ENCODE results near the gene TMEM138. TPM values are rescaled to one million over a fixed set of nuclear protein-coding genes. Genes with fewer than 3 reads are reported as not detected.

TMEM138 gene
- total RNA-seq, 1 donor from 2014 or later, result 19.9 TPM

GRCh38 chr11:61342207-61342803 lies 19.9 kb upstream of the TMEM138 start:
- DNase-seq (ENCODE audit: extremely low spot score in 2 of 2), result no peak
- Histone ChIP-seq H3K27ac (no peak overlapping the region), H3K27me3 (no peaks in the 10 kb centered on the region), H3K36me3 (no peaks in the 10 kb centered on the region), H3K4me3 (no peak overlapping the region), H3K9me3 (no peaks in the 10 kb centered on the region), H3K4me1 (peaks cover 5% of the 10 kb centered on the region)
- TF ChIP-seq POLR2AphosphoS5 (IDR thresholded peaks at IDR 0.05; ENCODE audit: insufficient read depth in 1 of 2, low read depth in 1 of 2), result no peak
- TF ChIP-seq CTCF (IDR thresholded peaks at IDR 0.05), result no peak
- no peak for TF ChIP-seq POLR2A (IDR thresholded peaks at IDR 0.05)
- intact Hi-C loops (cut with DNase I), result no loop called here

GRCh38 chr11:61343792-61344745 lies 18.1 kb upstream of the TMEM138 start:
- no peaks in the 10 kb centered on the region for H3K27me3 ChIP-seq
- H3K4me3 ChIP-seq, result no peak overlapping the region
- peaks cover 0 to 6% of the 10 kb centered on the region in 2 donors for H3K36me3 ChIP-seq
- DNase-seq (ENCODE audit: extremely low spot score in 2 of 2), result no peak
- peaks cover 5% of the 10 kb centered on the region for H3K4me1 ChIP-seq
- no peaks in the 10 kb centered on the region for H3K9me3 ChIP-seq
- no peak for TF ChIP-seq POLR2AphosphoS5 (IDR thresholded peaks at IDR 0.05; ENCODE audit: insufficient read depth in 1 of 2, low read depth in 1 of 2)
- no peak for TF ChIP-seq CTCF (IDR thresholded peaks at IDR 0.05)
- no peak for TF ChIP-seq POLR2A (IDR thresholded peaks at IDR 0.05)
- no peak overlapping the region for H3K27ac ChIP-seq
- intact Hi-C loops (cut with DNase I), result no loop called here

- intact Hi-C loops (cut with DNase I), result no loop called here
- H3K4me3 ChIP-seq, result no peak overlapping the region
- DNase-seq (ENCODE audit: extremely low spot score in 2 of 2), result no peak
- H3K27ac ChIP-seq, result peak overlapping the region; percentile 46
- peaks cover 5% of the 10 kb centered on the region for H3K4me1 ChIP-seq
- H3K36me3 ChIP-seq, result peaks cover 0 to 17% of the 10 kb centered on the region in 2 donors
- TF ChIP-seq CTCF (IDR thresholded peaks at IDR 0.05) (no peak), POLR2A (IDR thresholded peaks at IDR 0.05) (no peak), POLR2AphosphoS5 (IDR thresholded peaks at IDR 0.05; ENCODE audit: insufficient read depth in 1 of 2, low read depth in 1 of 2) (no peak)
- no peaks in the 10 kb centered on the region for H3K27me3 ChIP-seq
- no peaks in the 10 kb centered on the region for H3K9me3 ChIP-seq
These were observed 17.0 kb upstream of the TMEM138 start for GRCh38 chr11:61345170-61345610.

- peaks cover 0 to 24% of the 10 kb centered on the region in 2 donors for H3K36me3 ChIP-seq
- H3K4me1 ChIP-seq, result peaks cover 5% of the 10 kb centered on the region
- H3K4me3 ChIP-seq, result no peak overlapping the region
- H3K9me3 ChIP-seq, result no peaks in the 10 kb centered on the region
- H3K27me3 ChIP-seq, result no peaks in the 10 kb centered on the region
- peak overlapping the region; percentile 46 for H3K27ac ChIP-seq
- intact Hi-C loops (cut with DNase I), result no loop called here
- TF ChIP-seq POLR2AphosphoS5 (IDR thresholded peaks at IDR 0.05; ENCODE audit: insufficient read depth in 1 of 2, low read depth in 1 of 2) (no peak), CTCF (IDR thresholded peaks at IDR 0.05) (no peak), POLR2A (IDR thresholded peaks at IDR 0.05) (no peak)
- no peak for DNase-seq (ENCODE audit: extremely low spot score in 2 of 2)
These were observed 16.0 kb upstream of the TMEM138 start for GRCh38 chr11:61345954-61346843.

All from vagina (tissue), 2 donors.